ENCODE data around the gene MTHFS.
"Not testable (repeated sequence)": the region's sequence is repeated elsewhere in the genome, so short reads cannot be mapped to it uniquely, and the experiment has no call there.

GRCh38 chr15:79926116-79926515 is 29.3 kb upstream of the MTHFS start:
- not testable (repeated sequence) for TF ChIP-seq FOXK2 (IDR thresholded peaks at IDR 0.05); FOXM1 (IDR thresholded peaks at IDR 0.05; ENCODE audit: borderline replicate concordance); ZNF384 (IDR thresholded peaks at IDR 0.05)

Data from HEK293T (cell line).